ELR (cell line): ENCODE results near the gene PGRMC1.
"Not testable (repeated sequence)": the region's sequence is repeated elsewhere in the genome, so short reads cannot be mapped to it uniquely, and the experiment has no call there.

Source experiments
- DNase-seq: peaks from one replicate; pipeline ENCODE4 v3.0.0-alpha.2; 2015; ENCODE audit warnings: low read depth

Gene PGRMC1

GRCh38 chrX:119235051-119235511 lies 1.0 kb upstream of the PGRMC1 start:
- no peak for DNase-seq

GRCh38 chrX:119236623-119237561 lies 807 bp downstream of the PGRMC1 start:
- peak; percentile 70 for DNase-seq

- DNase-seq: peak; percentile 5
These were observed 1.5 kb downstream of the PGRMC1 start for GRCh38 chrX:119237562-119237942.

- peak; percentile 61 for DNase-seq
These were observed 2.5 kb downstream of the PGRMC1 start for GRCh38 chrX:119238557-119238956.

- peak; percentile 70 for DNase-seq
These were observed 4.3 kb downstream of the PGRMC1 start for GRCh38 chrX:119240356-119240755.

- no peak for DNase-seq
These were observed 11.6 kb downstream of the PGRMC1 start for GRCh38 chrX:119247702-119248101.

GRCh38 chrX:119249891-119250290 lies 13.8 kb downstream of the PGRMC1 start:
- no peak for DNase-seq

- no peak for DNase-seq
These were observed 15.3 kb downstream of the PGRMC1 start for GRCh38 chrX:119251386-119251785.

GRCh38 chrX:119252716-119253115 lies 16.6 kb downstream of the PGRMC1 start:
- DNase-seq: no peak

- DNase-seq: peak; percentile 38
These were observed 30.4 kb downstream of the PGRMC1 start for GRCh38 chrX:119266364-119266995.

GRCh38 chrX:119267115-119267514 lies 31.0 kb downstream of the PGRMC1 start:
- DNase-seq: not testable (repeated sequence)

GRCh38 chrX:119272882-119273419 lies 36.9 kb downstream of the PGRMC1 start:
- no peak for DNase-seq

GRCh38 chrX:119273420-119274192 lies 37.5 kb downstream of the PGRMC1 start:
- no peak for DNase-seq

GRCh38 chrX:119282347-119282746 lies 46.3 kb downstream of the PGRMC1 start:
- DNase-seq: not testable (repeated sequence)

GRCh38 chrX:119288890-119289393 lies 52.9 kb downstream of the PGRMC1 start:
- DNase-seq: no peak

- no peak for DNase-seq
These were observed 54.4 kb downstream of the PGRMC1 start for GRCh38 chrX:119290476-119290875.

- DNase-seq: not testable (repeated sequence)
These were observed 55.2 kb downstream of the PGRMC1 start for GRCh38 chrX:119291246-119291645.

- DNase-seq: peak; percentile 3
These were observed 56.4 kb downstream of the PGRMC1 start for GRCh38 chrX:119292445-119292844.
